ENCODE measurements around the gene ZNF362.

- TF ChIP-seq CTCF (conservative IDR thresholded peaks at IDR 0.05 in 1 of 2, IDR thresholded peaks at IDR 0.05 in 1 of 2; ENCODE audit: low read depth in 1 of 2, low read length in 2 of 2) = no peak
- TF ChIP-seq EZH2 (IDR thresholded peaks at IDR 0.05; ENCODE audit: low read length, missing control alignments) = no peak
Measured at GRCh38 chr1:33287317-33287716, 31.0 kb downstream of the ZNF362 start.
